WI38 (cell line): ENCODE results near the gene OR10H1.
"Not testable (repeated sequence)": the region's sequence is repeated elsewhere in the genome, so short reads cannot be mapped to it uniquely, and the experiment has no call there.

Experiments used
- H3K4me3 ChIP-seq: 2 replicates; pipeline ENCODE4 v1.5.1; 2011; ENCODE audit warnings: low read depth, mild to moderate bottlenecking, control low read depth, low read length
- TF ChIP-seq, protein P1 (sequence below): IDR thresholded peaks from 2 replicates; pipeline ENCODE4 v1.5.1; 2012; ENCODE audit warnings: low read depth, mild to moderate bottlenecking, control low read depth, low read length

OR10H1 gene

GRCh38 chr19:15825753-15826152 is 10.3 kb upstream of the OR10H1 start:
- H3K4me3 ChIP-seq, result no peak overlapping the region
- TF ChIP-seq, protein P1, sequence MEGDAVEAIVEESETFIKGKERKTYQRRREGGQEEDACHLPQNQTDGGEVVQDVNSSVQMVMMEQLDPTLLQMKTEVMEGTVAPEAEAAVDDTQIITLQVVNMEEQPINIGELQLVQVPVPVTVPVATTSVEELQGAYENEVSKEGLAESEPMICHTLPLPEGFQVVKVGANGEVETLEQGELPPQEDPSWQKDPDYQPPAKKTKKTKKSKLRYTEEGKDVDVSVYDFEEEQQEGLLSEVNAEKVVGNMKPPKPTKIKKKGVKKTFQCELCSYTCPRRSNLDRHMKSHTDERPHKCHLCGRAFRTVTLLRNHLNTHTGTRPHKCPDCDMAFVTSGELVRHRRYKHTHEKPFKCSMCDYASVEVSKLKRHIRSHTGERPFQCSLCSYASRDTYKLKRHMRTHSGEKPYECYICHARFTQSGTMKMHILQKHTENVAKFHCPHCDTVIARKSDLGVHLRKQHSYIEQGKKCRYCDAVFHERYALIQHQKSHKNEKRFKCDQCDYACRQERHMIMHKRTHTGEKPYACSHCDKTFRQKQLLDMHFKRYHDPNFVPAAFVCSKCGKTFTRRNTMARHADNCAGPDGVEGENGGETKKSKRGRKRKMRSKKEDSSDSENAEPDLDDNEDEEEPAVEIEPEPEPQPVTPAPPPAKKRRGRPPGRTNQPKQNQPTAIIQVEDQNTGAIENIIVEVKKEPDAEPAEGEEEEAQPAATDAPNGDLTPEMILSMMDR, result no peak

DNA sequence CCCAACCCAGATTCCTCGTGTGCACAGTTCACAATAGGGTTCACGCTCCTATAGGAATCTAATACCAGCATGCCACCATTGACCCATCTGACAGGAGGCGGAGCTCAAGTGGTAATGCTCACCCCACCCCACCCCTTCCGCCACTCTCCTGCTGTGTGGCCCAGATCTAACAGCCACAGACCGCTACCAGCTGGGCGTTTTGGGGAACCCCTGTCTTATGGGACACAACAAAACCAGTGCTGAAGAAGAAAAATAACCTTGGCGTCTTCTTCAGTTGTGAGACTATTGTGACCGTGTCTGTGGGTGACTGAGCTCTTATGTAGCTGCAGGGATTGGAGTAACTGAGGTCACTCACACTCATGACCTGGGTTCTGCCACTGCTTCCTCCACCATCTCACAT is 5.2 kb upstream of the OR10H1 start:
- H3K4me3 ChIP-seq, result no peak overlapping the region
- TF ChIP-seq, protein P1, result no peak

DNA sequence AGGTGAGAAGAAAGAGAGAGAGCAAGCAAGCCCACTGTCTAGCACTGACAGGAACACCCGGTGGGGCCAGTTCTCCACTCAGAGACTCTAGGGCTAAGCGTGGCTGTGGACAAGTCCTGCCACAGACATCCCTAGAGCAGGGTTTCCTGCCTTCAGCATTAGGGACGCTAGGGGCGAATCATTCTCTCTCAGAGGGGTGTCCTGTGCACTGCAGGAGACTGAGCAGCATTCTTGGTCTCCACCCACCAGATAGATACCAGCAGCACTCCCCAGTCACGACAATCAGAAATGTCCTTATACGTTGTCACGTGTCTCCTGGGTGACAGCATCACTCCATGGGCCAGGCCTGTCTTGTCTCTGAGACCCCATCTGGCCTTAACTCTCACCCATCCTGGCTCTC is 1.5 kb downstream of the OR10H1 start:
- no peak overlapping the region for H3K4me3 ChIP-seq
- TF ChIP-seq, protein P1, result no peak

DNA sequence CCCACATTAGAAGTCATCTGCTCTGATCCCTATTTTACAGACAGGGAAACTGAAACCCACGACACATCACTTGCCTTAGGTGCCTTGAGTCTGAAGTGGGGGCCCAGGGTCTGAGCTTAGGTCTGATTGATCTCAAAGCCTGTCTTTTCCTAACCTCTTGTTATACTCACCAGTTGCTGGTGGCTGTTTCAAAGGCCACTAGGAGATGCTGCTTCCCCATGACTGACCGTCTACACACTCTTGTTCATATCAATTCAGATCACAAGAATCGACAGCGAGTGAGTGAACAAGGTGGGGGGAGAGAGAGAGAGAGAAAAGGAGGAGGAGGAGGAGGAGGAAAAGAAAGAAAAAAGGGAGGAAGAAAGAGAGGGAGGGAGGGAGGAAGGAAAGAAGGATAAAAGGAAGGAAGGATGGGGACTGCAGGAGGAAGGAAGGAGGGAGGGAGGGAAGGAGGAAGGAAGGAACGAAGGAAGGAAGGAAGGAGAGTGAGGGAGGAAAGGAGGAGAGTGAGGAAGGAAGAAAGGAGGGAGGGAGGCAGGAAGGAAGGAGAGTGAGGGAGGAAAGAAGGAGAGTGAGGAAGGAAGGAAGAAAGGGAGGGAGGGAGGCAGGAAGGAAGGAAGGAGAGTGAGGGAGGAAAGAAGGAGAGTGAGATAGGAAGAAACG is 3.3 kb downstream of the OR10H1 start:
- TF ChIP-seq, protein P1, result no peak
- H3K4me3 ChIP-seq, result no peak overlapping the region

DNA sequence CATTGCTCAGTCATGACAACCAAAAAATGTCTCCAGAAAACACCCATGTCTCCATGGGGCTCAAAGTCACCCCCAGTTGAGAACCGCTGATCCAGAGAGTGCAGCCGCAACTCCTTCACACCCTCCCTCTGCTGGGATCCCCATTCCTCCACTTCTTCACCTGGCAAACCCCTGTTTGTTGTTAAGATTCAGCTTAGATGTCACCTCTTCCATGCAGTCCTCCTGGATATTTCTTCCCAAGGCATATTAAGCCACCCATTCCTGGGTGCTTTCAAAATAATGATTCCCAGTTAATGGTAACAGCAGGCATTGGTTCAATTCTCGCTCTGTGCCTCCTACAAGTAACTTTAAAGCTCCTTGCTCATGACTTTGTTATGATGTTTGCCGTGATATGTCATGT is 4.0 kb downstream of the OR10H1 start:
- no peak overlapping the region for H3K4me3 ChIP-seq
- TF ChIP-seq, protein P1, result no peak

GRCh38 chr19:15810335-15810734 is 5.1 kb downstream of the OR10H1 start:
- TF ChIP-seq, protein P1, result no peak
- no peak overlapping the region for H3K4me3 ChIP-seq

DNA sequence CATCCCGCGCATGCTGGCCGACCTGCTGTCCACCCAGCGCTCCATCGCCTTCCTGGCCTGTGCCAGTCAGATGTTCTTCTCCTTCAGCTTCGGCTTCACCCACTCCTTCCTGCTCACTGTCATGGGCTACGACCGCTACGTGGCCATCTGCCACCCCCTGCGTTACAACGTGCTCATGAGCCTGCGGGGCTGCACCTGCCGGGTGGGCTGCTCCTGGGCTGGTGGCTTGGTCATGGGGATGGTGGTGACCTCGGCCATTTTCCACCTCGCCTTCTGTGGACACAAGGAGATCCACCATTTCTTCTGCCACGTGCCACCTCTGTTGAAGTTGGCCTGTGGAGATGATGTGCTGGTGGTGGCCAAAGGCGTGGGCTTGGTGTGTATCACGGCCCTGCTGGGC is 21.2 kb downstream of the OR10H1 start:
- not testable (repeated sequence) for H3K4me3 ChIP-seq

GRCh38 chr19:15790096-15790495 is 25.4 kb downstream of the OR10H1 start:
- TF ChIP-seq, protein P1, result no peak
- no peak overlapping the region for H3K4me3 ChIP-seq
